ENCODE measurements around the gene KDF1. TPM values are rescaled to one million over a fixed set of nuclear protein-coding genes. Genes with fewer than 3 reads are reported as not detected.

The KDF1 gene
- total RNA-seq, 1 experiment from 2014 or later, result not detected

DNA sequence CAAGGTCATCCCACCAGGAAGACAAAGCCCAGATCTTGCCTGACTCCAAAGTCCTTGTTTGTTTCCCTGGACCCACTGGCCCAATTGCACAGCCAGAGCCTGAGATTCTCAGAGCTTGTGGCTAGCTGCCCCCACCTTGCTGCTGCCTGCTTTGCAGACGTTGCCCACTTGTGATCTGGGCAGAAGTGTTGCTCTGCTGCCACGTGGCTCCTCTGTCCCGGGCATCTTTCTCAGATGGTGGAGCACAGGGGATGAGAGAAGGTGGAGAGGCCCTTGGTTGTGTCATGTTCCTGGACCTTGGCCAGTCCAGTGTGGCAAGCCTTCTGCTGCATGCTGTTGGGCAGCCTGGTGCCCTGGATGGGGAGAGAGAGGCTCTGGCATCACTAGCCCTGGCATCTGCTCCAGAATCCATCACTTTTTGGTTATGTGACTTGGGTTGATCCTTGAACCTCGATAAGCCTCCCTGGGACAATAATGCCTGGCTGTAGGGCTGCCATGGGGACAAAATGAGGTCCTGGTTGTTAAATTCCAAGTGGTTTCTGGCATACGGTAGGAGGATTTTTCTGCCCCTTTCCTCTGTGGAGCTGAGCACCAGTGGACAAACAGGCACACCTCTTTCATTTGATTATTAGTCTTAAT lies 44.9 kb downstream of the KDF1 start:
- no peak for DNase-seq (ENCODE audit: low spot score)

DNA sequence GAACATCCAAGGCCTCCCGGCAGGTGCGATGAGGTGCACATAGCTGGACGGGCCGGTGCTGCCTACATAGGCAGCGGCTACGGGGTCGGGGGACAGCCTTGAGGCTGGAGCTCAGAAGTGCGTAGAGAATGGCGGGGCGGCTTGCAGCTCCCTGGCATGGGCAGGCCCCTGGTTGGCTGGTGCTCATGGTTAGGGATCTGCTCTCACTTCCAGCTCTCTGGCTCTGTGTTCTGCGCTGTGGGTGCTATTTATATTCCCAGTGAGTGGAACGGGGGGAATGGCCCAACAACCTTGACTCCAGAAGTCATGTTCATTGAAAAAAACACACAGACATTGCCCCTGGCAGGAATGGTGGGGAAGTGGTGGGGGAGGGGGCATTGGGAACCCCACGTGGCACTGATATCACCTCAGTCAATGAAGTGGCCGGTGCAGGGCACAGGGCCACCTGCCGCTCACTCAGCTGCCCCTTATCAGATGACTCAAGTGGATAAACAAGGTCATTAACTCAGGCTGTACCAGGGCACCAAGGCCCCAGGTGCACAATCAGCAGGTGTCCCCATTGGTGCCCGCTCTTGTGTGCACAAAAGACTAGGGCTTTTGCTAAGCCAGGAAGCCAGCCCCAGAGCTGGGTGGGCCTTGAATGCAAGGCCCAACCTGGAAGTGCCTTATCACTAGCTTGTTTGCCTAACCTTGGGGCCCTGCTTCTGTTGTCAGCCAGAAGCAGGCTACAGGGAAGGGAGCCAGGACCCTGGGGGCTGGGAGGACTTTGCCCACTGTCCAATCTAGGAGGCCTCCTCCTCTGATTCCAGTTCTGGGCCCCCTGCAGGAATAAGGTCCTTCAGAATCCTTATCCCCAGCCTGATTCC lies 46.3 kb downstream of the KDF1 start, which contains the start of gene NR0B2:
TSS of gene NR0B2 (minus strand) at position 222 of the 866 bp plus-strand sequence. CDS start at position 187, 35 bp downstream.
- DNase-seq (ENCODE audit: low spot score), result peak; percentile 33

GRCh38 chr1:26913389-26913753 lies 46.9 kb downstream of the KDF1 start:
- DNase-seq (ENCODE audit: low spot score), result no peak

- no peak for DNase-seq (ENCODE audit: low spot score)
Observed at GRCh38 chr1:26912147-26912490, 48.1 kb downstream of the KDF1 start.

DNA sequence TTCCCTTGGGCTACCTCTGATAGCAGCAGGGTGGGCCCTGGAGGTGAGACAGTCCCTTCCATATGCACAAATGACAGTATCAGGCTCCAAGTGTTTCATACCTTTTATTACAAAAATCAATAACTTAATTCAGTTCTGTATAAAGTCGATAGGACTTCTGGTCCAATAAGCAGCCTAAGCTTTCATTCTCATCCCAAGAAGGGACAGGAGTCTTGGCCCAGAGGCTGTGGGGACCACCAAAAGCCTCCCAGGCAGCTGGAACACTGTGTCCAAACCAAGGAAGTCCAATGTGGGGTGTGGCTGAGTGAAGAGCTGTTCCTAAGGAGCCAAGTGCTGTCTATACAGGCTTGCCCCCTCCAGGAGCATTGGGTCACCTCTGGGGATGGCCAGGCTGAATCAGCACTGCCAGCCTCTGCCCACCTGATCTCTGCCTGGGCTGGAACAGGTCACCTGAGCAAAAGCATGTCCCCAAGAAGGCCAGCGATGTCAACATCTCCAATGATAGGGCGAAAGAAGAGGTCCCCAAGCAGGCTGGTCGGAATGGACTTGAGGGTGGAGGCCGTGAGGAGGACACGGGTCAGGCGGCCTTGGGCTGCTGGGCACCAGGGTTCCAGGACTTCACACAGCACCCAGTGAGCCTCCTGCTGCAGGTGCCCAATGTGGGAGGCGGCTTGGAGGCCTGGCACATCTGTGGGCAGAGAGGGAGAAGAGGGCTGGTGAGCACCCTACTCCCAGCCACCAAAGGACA lies 48.7 kb downstream of the KDF1 start:
- DNase-seq (ENCODE audit: low spot score), result no peak

- DNase-seq (ENCODE audit: low spot score), result no peak
Observed at GRCh38 chr1:26910343-26911160, 49.7 kb downstream of the KDF1 start.

DNA sequence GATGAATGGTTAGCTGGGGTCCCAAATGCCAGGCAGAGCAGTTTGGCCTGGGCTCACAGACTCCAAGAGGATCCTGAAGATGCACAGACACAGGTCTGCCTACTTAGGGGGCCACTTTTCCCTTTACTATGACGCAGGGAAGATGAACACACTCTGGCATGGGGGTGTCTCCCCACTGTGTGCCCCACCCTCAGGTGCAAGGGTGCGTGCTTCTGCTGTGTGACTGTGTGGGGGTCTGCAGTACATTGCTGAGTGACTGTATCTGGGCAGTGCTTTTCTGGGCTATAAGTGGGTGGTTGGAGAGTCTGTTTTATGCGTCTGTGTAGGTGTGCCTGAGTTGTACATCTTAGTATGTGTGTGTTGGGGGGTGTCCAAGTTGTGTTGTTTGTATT lies 50.3 kb downstream of the KDF1 start:
- no peak for DNase-seq (ENCODE audit: low spot score)

DNA sequence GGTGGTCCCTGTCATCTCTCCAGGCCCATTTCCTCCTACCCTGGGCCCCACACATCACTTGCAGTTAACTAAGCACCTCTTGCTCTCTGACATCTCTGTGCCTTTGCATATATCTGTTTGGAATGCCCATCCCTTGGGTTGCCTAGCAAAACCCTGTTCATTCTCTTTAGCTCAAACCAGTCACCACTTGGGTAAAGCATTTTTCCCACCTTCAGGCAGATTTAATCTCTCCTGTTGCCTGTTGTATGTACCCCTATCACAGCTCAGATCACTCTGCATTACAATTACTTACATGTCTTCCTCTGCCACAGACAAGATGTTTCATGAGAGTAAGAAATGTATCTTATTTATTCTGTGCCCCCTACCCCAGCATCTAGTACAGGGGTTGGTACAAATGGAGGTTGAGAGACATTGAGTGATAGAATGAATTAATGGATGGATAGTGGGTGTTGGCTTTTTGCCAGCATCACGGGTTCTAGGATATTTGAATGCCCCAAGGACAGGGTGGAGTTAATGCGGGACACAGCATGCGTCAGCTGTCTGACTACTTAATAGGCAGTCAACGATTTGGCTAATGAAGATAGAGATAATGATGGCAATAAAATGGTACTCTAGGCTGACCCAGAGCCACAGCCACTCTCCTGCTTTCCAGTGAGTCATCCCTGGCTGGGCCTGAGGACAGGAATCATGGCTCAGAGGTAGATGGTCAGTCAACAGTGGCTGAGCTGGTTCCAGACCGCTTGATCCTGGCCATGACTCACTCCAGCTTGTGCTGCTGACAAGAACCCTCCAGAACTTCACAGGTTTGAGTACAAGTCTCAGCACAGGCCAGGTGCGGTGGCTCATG lies 53.0 kb downstream of the KDF1 start:
- peak; percentile 92 for DNase-seq (ENCODE audit: low spot score)

GRCh38 chr1:26900815-26901511 lies 59.3 kb downstream of the KDF1 start:
- DNase-seq (ENCODE audit: low spot score), result no peak

DNA sequence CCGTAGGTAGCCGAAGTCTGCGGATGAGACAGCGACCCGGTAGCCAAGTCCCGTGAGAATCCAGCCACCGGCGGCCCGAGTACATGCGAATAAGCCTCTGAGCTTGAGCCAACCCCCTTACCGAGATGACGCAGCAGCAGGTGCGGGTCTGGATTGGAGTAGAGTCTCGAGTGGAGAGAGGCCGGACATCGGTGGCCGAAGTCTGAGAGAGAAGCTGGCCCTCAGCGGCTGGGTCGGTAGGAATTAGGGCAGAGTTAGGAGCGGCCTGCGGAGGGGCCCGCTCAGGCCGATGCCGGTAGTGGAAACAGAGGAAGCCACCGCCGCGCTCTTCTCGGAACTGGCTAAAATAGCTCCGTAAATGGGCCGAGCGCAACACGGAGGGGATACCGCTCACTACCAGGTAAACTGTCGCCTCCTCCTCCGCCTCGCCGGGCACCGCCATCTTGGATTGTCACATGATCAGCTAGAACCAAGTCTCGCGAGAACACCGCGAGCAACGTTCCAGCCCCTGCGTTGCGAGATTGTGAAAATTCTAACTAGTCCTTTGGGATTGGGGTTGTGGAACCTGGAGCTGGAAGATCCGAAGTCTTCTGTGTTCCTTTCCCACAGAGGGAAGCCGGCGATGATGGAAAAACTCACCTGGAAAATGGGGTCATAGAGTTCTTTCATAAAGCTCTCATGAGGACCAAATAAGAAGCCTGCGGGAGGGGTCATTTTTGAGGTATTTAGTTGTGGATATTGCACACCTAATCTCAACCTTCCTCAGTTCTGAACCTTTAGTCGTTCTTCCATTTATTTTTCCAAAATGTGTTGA lies 60.1 kb downstream of the KDF1 start, which contains the start of gene GPATCH3:
TSS of gene GPATCH3 (minus strand) at position 467 of the 814 bp plus-strand sequence. CDS start at position 442, 25 bp downstream.
- peak; percentile 81 for DNase-seq (ENCODE audit: low spot score)

Other genes starting within 250 kb of the KDF1 start
- gene PIGV, start 172.5 kb downstream of the KDF1 start, total RNA-seq (2014; rRNA removed; shearing (Covaris generic)), result 8.0 and 8.9 TPM in 2 replicates
- 15.0 and 32.4 TPM in 2 replicates for gene ZDHHC18, start 133.8 kb downstream of the KDF1 start, total RNA-seq (2014; rRNA removed; shearing (Covaris generic))
- 20.6 and 30.1 TPM in 2 replicates for gene SFN, start 97.3 kb downstream of the KDF1 start, total RNA-seq (2014; rRNA removed; shearing (Covaris generic))
- 6.0 and 6.8 TPM in 2 replicates for gene GPN2, start 70.2 kb downstream of the KDF1 start, total RNA-seq (2014; rRNA removed; shearing (Covaris generic))
- 5.0 and 5.9 TPM in 2 replicates for gene GPATCH3, start 60.0 kb downstream of the KDF1 start, total RNA-seq (2014; rRNA removed; shearing (Covaris generic))
- not detected in 2 replicates for gene NR0B2, start 46.5 kb downstream of the KDF1 start, total RNA-seq (2014; rRNA removed; shearing (Covaris generic))
- gene NUDC, start 38.7 kb downstream of the KDF1 start, total RNA-seq (2014; rRNA removed; shearing (Covaris generic)), result 70.8 and 79.2 TPM in 2 replicates
- gene TRNP1, start 33.2 kb upstream of the KDF1 start, total RNA-seq (2014; rRNA removed; shearing (Covaris generic)), result 19.3 and 23.9 TPM in 2 replicates
- 15.9 and 25.8 TPM in 2 replicates for gene TENT5B, start 52.4 kb upstream of the KDF1 start, total RNA-seq (2014; rRNA removed; shearing (Covaris generic))
- gene SLC9A1, start 194.7 kb upstream of the KDF1 start, total RNA-seq (2014; rRNA removed; shearing (Covaris generic)), result 2.3 and 5.2 TPM in 2 replicates

All from A172 (cell line).